Stimulated activated CD4-positive, alpha-beta T cell treated with anti-CD3 and anti-CD28 coated beads, Interleukin-4, amount 100 ng/mL, for 48 hours (primary cell): ENCODE results near the gene F13A1.

ENCODE experiments used
- DNase-seq, 2 donors: peaks; one replicate each; pipeline ENCODE4 v3.0.0-alpha.2; 2020; ENCODE audit warnings: low read depth in 2 of 2

F13A1 gene

DNA sequence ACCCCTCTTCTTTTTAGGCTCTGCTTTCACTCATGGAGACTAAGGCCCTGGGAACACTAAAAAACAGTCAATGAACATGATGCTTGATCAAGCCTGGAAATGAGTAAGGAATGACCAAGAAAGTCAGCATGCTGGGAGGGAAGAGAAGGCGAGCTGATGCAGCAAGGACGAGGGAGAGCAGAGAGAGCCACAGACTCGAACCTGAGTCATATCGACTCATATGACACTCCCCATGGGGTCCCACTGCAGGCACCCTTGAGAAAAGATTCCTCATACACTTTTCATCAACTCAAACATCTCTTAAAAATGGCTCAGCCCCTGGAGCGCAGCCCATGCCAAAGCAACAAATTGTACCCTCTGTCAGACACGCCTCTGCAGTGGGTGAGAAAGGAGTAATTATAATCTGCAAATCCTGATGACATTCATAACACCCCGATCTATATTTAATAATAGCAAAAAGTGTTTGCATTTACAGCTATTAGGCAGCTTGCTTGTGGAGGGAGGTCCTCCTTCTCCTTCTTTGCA, 127.2 kb downstream of the F13A1 start:
- no peak for DNase-seq

DNA sequence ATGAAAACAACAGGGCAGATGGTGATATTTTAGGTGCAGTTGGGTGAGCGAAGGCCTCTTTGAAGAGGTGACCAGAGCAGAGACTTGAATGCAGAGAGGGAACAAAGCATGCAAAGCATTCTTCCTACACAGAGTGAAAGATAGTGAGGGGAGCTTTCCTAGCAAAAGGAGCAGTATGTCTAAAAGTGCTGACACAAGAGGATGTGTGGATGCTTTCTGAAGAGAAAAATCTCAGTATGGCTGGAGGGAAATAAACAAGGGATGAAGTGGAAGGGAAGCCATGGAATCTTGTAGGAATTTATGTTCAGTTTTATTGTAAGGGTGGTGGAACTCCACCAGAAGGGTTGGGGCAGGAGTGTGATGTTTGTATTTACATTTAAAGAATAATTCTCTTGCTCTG, 128.6 kb downstream of the F13A1 start:
- no peak for DNase-seq

DNA sequence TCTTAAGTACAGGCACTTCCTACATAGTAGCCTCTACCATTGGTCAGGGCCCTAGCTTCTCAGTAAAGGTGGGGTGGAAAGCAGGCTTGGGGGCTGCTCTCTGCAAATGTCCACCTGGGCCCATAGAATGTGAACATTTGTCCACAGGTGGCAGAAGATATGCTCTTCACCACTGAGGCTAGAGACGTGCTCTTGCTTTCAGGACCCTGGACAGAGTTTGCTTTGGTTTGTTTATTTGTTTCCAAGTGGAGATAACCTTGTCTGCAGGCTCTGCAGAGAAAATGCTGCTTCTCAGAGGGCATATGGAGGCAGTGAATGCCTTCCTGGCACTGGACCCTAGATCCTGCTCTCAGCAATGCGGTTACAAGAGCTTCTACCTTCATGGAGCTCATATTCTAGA, 129.0 kb downstream of the F13A1 start:
- no peak for DNase-seq

DNA sequence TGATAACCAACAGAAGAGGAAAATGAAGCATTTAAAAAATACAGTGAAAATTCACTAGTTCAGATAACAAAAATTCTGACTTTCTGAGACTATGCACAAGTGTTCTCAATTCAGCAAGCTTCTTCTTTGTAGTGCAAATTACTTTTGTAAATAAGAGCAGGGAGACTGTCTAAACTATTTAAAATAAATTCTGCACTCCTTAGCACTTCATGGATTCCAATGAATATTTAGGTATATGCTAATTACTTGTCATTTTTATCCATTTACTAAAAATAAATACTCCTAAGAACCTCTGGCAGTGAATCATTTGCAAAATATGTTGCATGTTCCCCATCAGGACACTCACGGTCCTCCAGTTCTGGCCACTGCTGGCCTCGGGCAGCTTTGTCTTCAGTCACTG, 139.8 kb downstream of the F13A1 start:
- DNase-seq: no peak

DNA sequence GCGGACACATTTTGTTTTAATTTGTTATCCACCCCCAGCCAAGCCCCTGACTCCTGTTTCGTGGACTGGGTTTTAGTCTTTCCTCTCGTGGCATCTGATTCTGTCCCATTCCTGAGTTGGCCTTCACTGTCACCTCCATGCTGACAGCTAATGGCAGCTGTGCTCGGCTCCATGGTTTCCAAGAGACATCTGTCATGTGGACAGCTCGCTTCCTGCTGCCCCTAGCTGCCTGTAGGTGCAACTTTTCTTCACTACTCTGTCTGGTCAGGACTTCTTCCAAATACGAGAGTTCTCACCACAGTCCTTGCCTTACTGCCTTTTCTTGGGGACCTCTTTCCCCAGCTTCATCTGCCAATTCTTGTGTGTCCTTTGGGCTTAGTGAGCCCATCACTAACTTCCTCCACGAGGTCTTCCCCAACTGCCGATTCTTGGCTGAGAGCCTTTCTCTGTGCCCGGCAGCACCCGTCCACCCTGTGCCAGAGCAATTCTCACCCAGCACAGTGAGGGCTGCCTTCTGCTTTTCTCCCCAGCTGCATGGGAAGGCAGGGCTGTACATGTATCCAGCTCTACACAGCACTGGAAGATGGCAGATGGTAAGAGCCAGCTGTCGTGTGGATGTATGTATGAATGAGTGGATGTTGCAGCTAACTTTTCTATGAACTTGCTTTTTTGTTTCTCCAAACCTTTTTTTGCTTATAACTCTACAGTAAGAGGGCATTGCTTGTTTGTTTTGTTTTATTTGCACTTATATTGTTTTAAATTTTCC, 140.4 kb downstream of the F13A1 start:
- no peak for DNase-seq

DNA sequence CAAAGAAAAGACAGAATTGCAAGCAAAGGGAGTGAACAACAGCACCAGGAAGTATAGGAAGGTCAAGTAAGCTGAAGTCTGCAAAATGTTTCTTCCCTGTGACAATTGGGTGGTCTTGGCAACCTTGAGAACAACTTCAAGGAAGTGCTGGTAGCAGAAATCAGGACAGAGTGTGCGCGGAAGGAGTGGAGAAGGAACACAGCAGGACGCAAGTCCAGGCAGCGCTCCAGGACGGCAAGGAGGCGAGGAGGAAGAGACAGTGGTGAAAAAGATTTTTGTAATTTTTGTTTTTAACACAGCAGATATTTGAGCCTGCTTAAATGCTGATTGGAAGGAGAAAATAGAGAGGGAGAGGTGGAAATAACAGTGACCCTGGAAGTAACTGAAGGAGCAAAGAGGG, 141.7 kb downstream of the F13A1 start:
- DNase-seq: no peak

DNA sequence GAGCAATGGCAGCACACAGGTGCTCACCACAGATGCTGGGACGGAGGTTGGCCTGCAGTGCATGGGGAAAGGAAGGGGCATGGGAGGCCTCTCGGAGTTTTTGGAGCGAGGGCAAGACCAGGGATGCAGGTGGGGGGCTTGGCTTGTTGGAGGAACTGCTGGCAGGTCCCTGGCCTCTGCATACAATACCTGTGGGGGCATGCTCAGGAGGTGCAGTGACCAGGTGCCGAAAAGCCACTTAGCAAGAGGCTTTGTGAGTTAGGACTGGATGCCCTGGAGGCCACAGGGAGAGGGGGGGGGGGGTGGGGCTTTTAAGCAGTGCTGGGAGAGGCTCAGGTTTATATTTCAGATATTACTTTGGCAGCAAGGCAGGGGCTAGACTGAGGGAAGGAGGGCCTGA, 142.7 kb downstream of the F13A1 start:
- no peak for DNase-seq

DNA sequence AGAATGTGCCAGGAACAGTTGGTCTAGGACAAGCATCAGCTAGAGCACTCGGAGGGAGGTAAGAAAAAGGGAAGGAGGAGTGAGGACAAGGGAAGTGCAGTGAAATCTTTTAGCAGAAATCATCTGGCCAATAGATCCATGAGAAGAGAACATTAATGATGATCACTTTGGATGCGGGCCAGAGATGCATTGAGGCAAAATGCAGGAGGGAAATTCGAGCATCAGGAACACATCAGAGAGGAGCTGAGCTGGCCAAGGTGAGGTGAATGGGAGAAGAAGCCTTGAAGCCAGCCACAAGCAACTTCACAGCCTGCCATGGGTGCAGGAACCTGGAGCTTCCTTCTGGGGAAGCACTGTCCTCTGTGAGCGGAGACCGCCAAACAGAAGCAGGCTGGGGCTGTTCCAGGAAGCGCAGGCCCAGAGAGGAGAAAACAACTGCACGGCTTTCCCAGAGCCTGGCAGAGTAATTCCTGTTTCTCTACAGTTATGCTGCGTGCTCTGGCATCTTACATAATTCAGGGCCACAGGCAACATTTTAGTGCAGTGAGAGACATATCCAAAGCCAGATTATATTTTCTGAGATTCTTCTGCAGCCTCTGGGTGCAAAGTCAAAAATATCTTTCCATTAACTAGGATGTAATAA, 143.8 kb downstream of the F13A1 start:
- no peak for DNase-seq

DNA sequence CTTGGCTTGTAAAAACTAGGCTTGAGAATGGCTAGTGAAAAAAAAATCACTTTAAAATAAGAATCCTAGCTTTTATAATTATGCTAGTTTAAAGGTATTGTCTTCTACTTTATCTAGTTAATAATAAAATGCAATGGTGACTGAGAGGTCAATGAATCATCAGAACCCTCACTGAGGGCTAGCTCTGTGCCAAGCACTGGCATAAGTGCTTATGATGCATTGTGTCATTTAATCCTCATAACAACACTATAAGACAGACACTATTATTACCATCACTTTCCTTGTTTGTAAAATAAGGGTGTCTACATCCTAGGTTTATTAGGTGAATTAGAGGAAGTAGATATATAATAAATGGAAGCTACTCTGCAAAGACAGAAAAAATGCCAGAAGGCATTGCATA, 144.3 kb downstream of the F13A1 start:
- DNase-seq: no peak

DNA sequence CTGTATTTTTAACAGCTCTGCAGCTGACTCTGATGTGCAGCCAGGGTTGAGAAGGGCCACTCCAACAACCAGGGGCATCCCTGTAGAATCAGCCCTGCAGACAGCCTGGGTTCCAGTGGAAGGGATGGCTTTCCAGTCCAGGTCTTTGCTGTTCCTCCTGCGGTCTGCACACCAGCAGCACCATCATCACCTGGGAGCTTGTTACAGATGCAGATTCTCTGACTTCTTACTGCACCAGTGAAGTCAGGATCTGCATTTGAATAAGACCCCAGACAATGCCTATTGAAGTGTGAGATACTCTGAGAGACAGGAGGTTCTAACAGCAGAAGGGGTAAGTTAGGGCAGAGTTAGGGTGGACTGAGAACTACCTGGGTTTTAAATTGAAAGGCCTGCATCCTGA, 151.3 kb downstream of the F13A1 start:
- DNase-seq: no peak

DNA sequence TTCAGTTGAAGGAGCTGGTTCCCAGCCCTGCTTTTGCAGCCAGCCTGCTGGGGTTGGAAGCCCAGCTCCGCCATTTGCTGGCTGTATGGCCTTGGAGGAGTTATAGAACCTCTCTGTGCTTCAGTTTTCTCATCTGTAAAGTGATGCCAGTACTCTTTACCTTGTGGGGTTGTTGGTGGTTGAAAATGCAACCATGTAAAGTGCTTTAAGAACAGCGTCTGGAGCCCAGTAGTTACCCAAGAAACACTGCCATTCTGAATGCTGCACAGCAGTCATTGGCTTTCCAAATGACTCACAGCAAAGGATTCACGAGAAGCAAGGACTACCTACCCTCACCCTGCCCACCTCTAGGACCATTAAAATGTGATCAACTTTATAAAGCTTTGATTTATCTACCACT, 154.4 kb downstream of the F13A1 start:
- DNase-seq: no peak

DNA sequence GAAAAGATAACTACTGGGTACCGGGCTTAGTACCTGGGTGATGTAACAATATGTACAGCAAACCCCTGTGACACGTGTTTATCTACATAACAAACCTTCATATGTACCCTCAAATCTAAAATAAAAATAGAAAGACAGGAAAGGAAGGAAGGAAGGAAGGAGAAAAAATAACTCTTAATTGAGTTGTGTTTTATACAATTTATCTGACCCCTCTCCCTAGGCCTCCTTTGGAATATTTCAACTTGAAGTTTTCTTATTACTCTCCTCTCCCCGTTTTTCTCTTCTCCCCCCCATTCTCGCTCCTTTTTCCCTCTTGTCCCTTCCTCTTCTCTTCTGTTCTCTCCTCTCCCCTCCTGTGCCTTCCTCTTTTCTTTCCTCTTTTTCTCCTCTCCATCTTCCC, 156.1 kb downstream of the F13A1 start:
- no peak for DNase-seq

DNA sequence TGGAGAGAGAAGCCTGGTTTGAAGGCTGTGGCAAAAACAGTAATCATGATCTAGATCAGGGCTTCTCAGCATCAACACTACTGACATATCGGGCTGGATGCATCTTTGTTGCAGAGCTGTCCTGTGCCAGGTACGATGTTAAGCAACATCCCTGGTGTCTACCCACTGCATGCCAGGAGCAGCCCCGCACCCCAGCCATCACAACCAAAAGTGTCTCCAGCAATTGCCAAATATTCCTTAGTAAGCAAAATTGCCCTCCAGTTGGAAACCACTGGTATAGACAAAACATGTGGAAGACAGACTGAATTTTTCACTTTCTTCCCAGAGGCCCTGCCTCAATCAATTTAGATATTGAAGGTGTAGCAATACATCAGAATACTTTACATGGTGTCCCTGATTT, 166.1 kb downstream of the F13A1 start:
- DNase-seq: no peak

DNA sequence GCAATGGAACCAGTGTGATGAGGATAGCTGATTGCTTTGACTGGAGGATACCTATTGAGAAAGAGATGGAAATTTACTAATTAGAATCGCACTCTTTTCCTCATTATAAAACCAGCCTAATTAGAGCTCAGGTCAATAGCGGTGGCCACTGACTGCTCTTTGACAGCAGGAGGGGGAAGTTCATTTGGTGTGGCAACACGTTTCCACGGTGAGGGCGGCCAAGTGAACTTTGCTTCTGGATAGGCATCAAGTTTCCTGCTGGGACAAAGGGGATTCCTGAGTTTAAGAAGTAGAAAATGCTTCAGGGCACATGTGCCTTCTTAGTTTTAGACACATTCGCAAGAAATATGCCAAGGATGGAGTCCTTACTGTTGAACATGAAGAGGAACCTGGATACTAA, 168.4 kb downstream of the F13A1 start:
- DNase-seq: no peak

DNA sequence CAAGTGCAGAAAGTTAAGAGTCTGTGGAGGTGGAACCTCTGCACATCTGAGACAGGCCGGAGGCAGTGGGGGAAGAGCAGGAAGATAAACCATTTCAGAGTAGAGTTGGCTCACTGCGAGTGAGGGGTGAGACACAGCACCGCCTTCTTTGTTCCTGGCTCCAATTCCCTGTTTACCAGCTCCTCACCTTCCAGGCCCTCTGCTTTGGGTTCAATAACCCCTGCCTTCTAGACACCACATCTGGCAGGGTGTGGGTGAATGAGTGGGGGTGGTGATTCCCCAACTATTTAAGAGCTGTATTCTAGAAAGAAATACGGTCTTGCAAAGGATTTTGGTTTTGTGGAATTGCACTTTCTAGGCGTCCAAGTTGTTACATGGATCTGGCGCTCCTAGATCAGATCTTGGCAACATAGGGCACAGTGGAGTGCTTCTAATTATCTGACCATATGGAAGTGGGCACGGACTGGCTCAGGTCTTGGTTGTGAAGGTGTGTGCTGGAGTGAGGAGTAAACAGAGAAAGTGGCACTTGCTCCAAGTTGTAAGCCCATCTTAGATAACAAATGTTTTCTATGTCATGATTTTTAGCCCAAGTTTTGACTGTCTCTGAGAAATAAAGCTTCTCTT, 172.2 kb downstream of the F13A1 start:
- no peak for DNase-seq

DNA sequence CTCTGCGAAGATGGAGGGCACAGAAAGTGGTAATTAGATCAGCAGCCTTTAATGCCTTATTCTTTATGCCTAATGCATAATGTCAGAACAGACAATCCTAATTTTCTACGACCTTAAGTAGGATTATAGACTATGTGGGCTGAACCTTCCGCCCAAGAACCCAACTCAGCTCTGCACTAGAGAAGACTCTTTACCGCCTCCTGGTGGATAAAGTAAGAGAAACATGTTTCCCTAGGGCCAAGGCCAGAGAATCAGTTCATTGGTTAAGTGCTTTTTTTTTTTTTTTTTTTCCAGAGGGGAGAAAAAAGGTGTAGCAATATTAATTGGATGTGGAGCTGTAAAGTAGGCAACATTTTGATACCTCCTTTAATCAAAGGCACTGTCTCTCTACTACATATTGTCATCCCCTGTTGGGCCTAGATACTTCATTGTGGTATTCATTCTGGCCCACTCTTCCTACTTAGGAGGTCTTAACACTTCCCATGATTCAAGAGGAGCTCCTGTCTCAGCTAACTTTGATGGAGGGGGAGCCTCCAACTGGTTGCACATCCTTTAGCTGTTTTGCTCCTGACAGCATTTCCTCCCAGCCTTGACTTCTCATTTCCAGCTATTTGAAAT, 188.9 kb downstream of the F13A1 start:
- no peak for DNase-seq

DNA sequence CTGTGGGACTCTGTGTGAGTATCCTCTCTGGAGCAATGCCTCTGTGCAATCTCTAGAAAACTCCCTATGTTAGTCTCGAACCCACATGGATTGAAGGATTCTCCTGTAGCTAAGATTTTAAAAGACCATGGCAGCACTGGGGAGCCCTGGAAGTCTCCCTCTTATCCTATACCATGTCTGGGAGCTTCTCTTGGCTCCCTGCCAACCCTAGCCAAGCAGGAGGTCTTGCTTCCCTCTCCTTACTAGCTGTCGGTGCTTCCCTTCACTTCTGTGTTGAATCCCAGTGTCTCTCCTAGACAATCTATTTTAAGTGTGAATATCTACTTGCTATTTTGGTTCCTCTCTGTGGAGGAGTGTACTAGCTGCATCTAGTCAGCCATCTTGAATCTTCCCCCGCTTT, 195.0 kb downstream of the F13A1 start:
- no peak for DNase-seq

DNA sequence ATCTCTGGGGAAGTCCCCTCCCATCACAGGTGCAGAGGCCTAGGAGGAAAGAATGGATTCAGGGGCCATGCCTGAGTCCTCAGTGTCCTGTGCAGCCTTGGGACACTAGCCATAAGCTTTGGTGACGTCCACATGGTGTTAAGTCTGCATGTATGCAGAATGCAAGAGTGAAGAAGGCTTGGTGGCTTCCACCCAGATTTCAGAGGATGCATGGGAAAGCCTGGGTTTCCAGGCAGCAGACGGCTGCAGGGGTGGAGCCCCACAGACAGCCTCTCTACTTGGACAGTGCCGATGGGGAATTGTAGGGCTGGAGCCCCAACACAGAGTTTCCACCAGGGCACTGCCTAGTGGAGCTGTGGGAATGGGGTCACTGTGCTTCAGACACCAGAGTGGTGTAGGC, 196.7 kb downstream of the F13A1 start:
- DNase-seq: no peak

DNA sequence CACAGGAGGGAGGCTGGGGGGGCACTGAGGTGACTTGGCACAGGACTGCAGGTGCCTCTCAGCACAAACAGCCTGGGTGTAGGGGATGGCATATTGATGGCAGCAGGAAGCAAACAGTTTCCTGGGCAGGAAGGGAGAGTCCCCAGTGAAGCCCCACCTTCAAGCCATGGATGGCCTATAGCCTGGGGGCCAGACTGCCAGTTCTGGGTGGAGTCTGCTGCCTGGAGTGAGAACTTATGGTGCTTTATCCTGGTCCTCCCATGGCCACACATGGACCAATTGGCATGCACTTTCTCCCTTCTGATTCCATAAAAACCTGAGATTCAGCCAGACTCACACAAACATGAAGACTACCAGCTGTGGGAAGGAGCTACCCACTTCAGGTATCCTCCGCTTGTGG, 198.5 kb downstream of the F13A1 start:
- DNase-seq: no peak

DNA sequence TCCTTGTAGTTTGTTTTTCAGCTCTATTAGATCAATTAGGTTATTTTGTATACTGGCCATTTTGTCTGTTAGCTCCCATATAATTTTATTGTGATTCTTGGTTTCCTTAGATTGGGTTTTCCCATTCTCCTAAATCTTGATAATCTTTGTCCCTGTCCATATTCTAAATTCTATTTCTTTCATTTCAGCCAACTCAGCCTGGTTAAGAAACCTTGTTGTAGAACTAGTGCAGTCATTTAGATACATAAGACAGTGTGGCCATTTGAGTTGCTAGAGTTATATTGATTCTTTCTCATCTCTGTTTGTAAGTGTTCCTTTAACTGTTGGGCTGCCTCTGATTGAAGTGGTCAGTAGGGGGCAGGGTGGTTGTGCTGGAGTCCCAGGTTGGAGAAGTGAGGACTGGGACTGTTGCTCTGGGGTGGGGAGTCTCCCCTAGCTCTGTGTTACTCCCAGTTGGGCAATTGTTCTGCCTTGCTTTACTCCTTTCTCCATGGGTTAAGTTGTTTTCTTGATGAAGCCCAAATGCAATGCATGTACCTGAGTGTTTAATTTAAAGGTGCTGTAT, 214.9 kb downstream of the F13A1 start:
- no peak for DNase-seq
